Liver (tissue), 3 donors: ENCODE results near the gene DNM2.
"Not testable (repeated sequence)": the region's sequence is repeated elsewhere in the genome, so short reads cannot be mapped to it uniquely, and the experiment has no call there.

Experiments
- JUND ChIP-seq, 2 donors: IDR thresholded peaks; 2 replicates each; pipeline ENCODE4 v1.6.1; 2016; ENCODE audit warnings: antibody characterized with exemption in 2 of 2
- SP1 ChIP-seq: IDR thresholded peaks from 2 replicates; pipeline ENCODE4 v1.6.1; 2018; ENCODE audit warnings: antibody characterized with exemption, mild to moderate bottlenecking
- TAF1 ChIP-seq: conservative IDR thresholded peaks from 2 replicates; pipeline ENCODE4 v1.6.1; 2016; ENCODE audit warnings: antibody characterized with exemption, mild to moderate bottlenecking
- TF ChIP-seq, protein P1 (sequence below): fragments of 150-350 bp; IDR thresholded peaks from 2 replicates; pipeline ENCODE4 v1.5.1; 2017; ENCODE audit warnings: improper control_type of control experiment, low read depth, low read length; ENCODE audit not compliant: missing input control
- TF ChIP-seq, protein P2 (sequence below): IDR thresholded peaks from 2 replicates; pipeline ENCODE4 v1.6.1; 2016; ENCODE audit warnings: antibody characterized with exemption, mild to moderate bottlenecking
- TF ChIP-seq, protein P3 (sequence below): IDR thresholded peaks from 2 replicates; pipeline ENCODE4 v1.6.1; 2016; ENCODE audit warnings: antibody characterized with exemption
- TF ChIP-seq, protein P4 (sequence below): IDR thresholded peaks from 2 replicates; pipeline ENCODE4 v1.6.1; 2016; ENCODE audit warnings: antibody characterized with exemption
- donor health status: healthy.
- donor health status: healthy.

DNA sequence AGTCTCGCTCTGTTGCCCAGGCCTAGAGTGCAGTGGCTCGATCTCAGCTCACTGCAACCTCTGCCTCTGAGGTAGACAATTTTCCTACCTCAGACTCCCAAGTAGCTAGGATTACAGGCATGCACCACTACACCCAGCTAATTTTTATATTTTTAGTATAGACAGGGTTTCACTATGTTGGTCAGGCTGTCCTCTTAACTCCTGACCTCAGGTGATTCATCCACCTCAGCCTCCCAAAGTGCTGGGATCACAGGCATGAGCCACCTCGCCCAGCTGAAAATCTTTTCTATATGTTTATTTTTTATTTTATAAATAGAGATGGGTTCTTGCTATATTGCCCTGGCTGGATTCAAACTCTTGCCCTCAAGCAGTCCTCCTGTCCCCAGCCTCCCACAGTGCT is 46.0 kb upstream of the DNM2 start:
- TF ChIP-seq, protein P1, sequence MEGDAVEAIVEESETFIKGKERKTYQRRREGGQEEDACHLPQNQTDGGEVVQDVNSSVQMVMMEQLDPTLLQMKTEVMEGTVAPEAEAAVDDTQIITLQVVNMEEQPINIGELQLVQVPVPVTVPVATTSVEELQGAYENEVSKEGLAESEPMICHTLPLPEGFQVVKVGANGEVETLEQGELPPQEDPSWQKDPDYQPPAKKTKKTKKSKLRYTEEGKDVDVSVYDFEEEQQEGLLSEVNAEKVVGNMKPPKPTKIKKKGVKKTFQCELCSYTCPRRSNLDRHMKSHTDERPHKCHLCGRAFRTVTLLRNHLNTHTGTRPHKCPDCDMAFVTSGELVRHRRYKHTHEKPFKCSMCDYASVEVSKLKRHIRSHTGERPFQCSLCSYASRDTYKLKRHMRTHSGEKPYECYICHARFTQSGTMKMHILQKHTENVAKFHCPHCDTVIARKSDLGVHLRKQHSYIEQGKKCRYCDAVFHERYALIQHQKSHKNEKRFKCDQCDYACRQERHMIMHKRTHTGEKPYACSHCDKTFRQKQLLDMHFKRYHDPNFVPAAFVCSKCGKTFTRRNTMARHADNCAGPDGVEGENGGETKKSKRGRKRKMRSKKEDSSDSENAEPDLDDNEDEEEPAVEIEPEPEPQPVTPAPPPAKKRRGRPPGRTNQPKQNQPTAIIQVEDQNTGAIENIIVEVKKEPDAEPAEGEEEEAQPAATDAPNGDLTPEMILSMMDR: not testable (repeated sequence)
- TF ChIP-seq, protein P2, sequence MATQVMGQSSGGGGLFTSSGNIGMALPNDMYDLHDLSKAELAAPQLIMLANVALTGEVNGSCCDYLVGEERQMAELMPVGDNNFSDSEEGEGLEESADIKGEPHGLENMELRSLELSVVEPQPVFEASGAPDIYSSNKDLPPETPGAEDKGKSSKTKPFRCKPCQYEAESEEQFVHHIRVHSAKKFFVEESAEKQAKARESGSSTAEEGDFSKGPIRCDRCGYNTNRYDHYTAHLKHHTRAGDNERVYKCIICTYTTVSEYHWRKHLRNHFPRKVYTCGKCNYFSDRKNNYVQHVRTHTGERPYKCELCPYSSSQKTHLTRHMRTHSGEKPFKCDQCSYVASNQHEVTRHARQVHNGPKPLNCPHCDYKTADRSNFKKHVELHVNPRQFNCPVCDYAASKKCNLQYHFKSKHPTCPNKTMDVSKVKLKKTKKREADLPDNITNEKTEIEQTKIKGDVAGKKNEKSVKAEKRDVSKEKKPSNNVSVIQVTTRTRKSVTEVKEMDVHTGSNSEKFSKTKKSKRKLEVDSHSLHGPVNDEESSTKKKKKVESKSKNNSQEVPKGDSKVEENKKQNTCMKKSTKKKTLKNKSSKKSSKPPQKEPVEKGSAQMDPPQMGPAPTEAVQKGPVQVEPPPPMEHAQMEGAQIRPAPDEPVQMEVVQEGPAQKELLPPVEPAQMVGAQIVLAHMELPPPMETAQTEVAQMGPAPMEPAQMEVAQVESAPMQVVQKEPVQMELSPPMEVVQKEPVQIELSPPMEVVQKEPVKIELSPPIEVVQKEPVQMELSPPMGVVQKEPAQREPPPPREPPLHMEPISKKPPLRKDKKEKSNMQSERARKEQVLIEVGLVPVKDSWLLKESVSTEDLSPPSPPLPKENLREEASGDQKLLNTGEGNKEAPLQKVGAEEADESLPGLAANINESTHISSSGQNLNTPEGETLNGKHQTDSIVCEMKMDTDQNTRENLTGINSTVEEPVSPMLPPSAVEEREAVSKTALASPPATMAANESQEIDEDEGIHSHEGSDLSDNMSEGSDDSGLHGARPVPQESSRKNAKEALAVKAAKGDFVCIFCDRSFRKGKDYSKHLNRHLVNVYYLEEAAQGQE: not testable (repeated sequence)
- TF ChIP-seq JUND (IDR thresholded peaks at IDR 0.05); TAF1; SP1: not testable (repeated sequence)
- TF ChIP-seq, protein P3, sequence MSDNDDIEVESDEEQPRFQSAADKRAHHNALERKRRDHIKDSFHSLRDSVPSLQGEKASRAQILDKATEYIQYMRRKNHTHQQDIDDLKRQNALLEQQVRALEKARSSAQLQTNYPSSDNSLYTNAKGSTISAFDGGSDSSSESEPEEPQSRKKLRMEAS: not testable (repeated sequence)
- TF ChIP-seq, protein P4, sequence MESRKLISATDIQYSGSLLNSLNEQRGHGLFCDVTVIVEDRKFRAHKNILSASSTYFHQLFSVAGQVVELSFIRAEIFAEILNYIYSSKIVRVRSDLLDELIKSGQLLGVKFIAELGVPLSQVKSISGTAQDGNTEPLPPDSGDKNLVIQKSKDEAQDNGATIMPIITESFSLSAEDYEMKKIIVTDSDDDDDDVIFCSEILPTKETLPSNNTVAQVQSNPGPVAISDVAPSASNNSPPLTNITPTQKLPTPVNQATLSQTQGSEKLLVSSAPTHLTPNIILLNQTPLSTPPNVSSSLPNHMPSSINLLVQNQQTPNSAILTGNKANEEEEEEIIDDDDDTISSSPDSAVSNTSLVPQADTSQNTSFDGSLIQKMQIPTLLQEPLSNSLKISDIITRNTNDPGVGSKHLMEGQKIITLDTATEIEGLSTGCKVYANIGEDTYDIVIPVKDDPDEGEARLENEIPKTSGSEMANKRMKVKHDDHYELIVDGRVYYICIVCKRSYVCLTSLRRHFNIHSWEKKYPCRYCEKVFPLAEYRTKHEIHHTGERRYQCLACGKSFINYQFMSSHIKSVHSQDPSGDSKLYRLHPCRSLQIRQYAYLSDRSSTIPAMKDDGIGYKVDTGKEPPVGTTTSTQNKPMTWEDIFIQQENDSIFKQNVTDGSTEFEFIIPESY: not testable (repeated sequence)
